GM12891 (cell line): Measurements from ENCODE around the gene DHRS7.

Experiments
- POLR2A ChIP-seq: IDR thresholded peaks from 2 replicates; pipeline ENCODE4 v1.6.1; 2011; ENCODE audit warnings: low read depth, low read length, control low read depth
- POLR2AphosphoS5 ChIP-seq: IDR thresholded peaks from 2 replicates; pipeline ENCODE4 v1.6.1; 2011; ENCODE audit warnings: low read depth, low read length, control low read depth

DNA sequence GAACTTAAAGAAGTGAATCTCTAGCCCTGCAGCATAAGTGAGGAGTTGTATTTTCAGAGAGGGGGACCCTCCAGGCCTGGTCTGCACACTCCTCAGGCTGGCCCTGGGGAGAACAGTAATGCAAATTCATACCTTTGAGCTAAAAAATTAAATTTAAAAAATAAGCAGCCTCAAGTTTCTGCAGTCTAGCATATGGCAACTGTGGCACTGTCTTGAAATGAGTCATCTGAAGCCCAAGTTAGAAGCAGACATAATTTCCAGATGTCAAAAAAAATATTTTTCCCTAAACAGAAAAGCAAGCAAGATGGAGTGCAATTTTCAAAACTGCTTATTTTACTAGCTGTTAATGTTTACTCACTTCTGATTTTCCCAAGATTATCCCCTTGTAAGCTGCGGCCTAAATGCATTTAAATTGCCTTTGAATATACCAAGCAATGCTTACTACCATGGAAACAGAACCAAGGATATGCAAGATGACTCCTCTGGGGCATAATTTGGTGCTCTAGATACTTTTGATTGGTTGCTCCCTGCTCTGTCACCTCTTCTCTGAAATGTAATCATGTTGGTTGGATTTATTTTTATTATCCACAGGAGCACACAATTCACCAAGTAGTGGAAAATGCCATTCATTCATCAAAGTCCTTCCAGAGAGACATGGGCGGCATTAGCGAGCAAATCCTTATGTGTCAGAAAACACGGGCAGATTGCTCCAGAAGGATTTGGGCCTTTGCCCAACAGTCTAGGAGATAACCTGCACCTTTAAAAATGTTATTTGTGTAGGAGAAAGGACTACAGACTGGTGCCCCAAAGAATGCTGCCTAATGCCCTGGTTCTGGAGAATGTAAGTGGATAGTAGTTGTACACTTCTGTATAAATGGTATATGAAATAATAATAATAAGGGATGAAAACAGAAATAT is 25.0 kb upstream of the DHRS7 start:
- TF ChIP-seq POLR2A (no peak), POLR2AphosphoS5 (no peak)
